H1 (cell line): ENCODE results near the gene DERL2. TPM values are rescaled to one million over a fixed set of nuclear protein-coding genes. Genes with fewer than 3 reads are reported as not detected.

Experiments
- polyA plus RNA-seq, 7 experiments: library from polyadenylated mRNA; depleted of rRNA in 3 of 7; stranded (reverse) in 5 of 7; unstranded in 2 of 7; fragments of >200 nt in 5 of 7; fragments of 200-250 nt in 2 of 7; gene quantifications; 1 replicate in 5 of 7; 2 replicates in 1 of 7; 4 replicates in 1 of 7; pipeline versions ENCODE4 v1.2.1 to v1.2.3, GENCODE V29; 2011 to 2013; ENCODE audit warnings: missing spikeins in 2 of 7, mixed read lengths in 2 of 7
- total RNA-seq: library from RNA; stranded (reverse); fragmentation: NEBNext Ultra II Directional; extraction: Animal tissue kit (Norgen Biotek cat#: 25700); gene quantifications from 2 replicates; pipeline ENCODE4 v1.2.1, GENCODE V29; 2021

The DERL2 gene
- total and polyA plus RNA-seq, 2 of the 8 experiments (the other 6 are each of a cell fraction or from before 2014, with no cell fraction given) = 55.3 to 58.4 TPM

Other genes starting within 250 kb of the DERL2 start
- gene RABEP1, start 203.9 kb downstream of the DERL2 start, total RNA-seq = 50.7 and 52.3 TPM in 2 replicates
- gene RABEP1, start 203.9 kb downstream of the DERL2 start, polyA plus RNA-seq (2011; rRNA removed) = 4.5 and 8.5 TPM in 2 replicates
- 102 and 105 TPM in 2 replicates for gene NUP88, start 66.5 kb downstream of the DERL2 start, total RNA-seq
- 69.0 and 77.4 TPM in 2 replicates for gene NUP88, start 66.5 kb downstream of the DERL2 start, polyA plus RNA-seq (2011; rRNA removed)
- gene RPAIN, start 66.0 kb downstream of the DERL2 start, total RNA-seq = 57.7 and 59.6 TPM in 2 replicates
- 37.0 and 54.5 TPM in 2 replicates for gene RPAIN, start 66.0 kb downstream of the DERL2 start, polyA plus RNA-seq (2011; rRNA removed)
- gene C1QBP, start 47.0 kb downstream of the DERL2 start, total RNA-seq = 453 and 454 TPM in 2 replicates
- gene C1QBP, start 47.0 kb downstream of the DERL2 start, polyA plus RNA-seq (2011; rRNA removed) = 210 and 355 TPM in 2 replicates
- 67.7 and 70.0 TPM in 2 replicates for gene DHX33, start 17.2 kb downstream of the DERL2 start, total RNA-seq
- gene DHX33, start 17.2 kb downstream of the DERL2 start, polyA plus RNA-seq (2011; rRNA removed) = 34.8 and 38.1 TPM in 2 replicates
- gene MIS12, start 388 bp upstream of the DERL2 start, total RNA-seq = 25.6 and 27.2 TPM in 2 replicates
- 6.2 and 9.5 TPM in 2 replicates for gene MIS12, start 388 bp upstream of the DERL2 start, polyA plus RNA-seq (2011; rRNA removed)
- 10.0 and 10.4 TPM in 2 replicates for gene NLRP1, start 98.3 kb upstream of the DERL2 start, total RNA-seq
- 8.6 and 9.2 TPM in 2 replicates for gene NLRP1, start 98.3 kb upstream of the DERL2 start, polyA plus RNA-seq (2011; rRNA removed)